ENCODE measurements around the gene GAS7.
"Not testable (repeated sequence)": the region's sequence is repeated elsewhere in the genome, so short reads cannot be mapped to it uniquely, and the experiment has no call there.

The GAS7 gene

GRCh38 chr17:10062691-10063385, 135.6 kb downstream of the GAS7 start:
- no peak for TF ChIP-seq CTCF (IDR thresholded peaks at IDR 0.05; ENCODE audit: extremely low read depth, insufficient read depth, missing control alignments)
- in situ Hi-C loops (cut with MboI; ENCODE audit: low pct_unique_long_range_greater_than_20kb, low sequenced_read_pairs, unreplicated experiment): no loop called here
- no peak for DNase-seq (ENCODE audit: low spot score)

- TF ChIP-seq CTCF (IDR thresholded peaks at IDR 0.05; ENCODE audit: extremely low read depth, insufficient read depth, missing control alignments): no peak
- no peak for DNase-seq (ENCODE audit: low spot score)
- in situ Hi-C loops (cut with MboI; ENCODE audit: low pct_unique_long_range_greater_than_20kb, low sequenced_read_pairs, unreplicated experiment): no loop called here
Observed at GRCh38 chr17:10061111-10061845, 137.1 kb downstream of the GAS7 start.

GRCh38 chr17:10060526-10060925, 137.9 kb downstream of the GAS7 start:
- TF ChIP-seq CTCF (IDR thresholded peaks at IDR 0.05; ENCODE audit: extremely low read depth, insufficient read depth, missing control alignments): no peak
- DNase-seq (ENCODE audit: low spot score): no peak
- in situ Hi-C loops (cut with MboI; ENCODE audit: low pct_unique_long_range_greater_than_20kb, low sequenced_read_pairs, unreplicated experiment): no loop called here

- DNase-seq (ENCODE audit: low spot score): peak; percentile 87
- in situ Hi-C loops (cut with MboI; ENCODE audit: low pct_unique_long_range_greater_than_20kb, low sequenced_read_pairs, unreplicated experiment): no loop called here
- no peak for TF ChIP-seq CTCF (IDR thresholded peaks at IDR 0.05; ENCODE audit: extremely low read depth, insufficient read depth, missing control alignments)
Observed at GRCh38 chr17:10059684-10060211, 138.7 kb downstream of the GAS7 start.

- in situ Hi-C loops (cut with MboI; ENCODE audit: low pct_unique_long_range_greater_than_20kb, low sequenced_read_pairs, unreplicated experiment): no loop called here
- no peak for TF ChIP-seq CTCF (IDR thresholded peaks at IDR 0.05; ENCODE audit: extremely low read depth, insufficient read depth, missing control alignments)
- DNase-seq (ENCODE audit: low spot score): peak; percentile 57
Observed at GRCh38 chr17:10058921-10059683, 139.3 kb downstream of the GAS7 start.

GRCh38 chr17:10057466-10057865, 140.9 kb downstream of the GAS7 start:
- in situ Hi-C loops (cut with MboI; ENCODE audit: low pct_unique_long_range_greater_than_20kb, low sequenced_read_pairs, unreplicated experiment); DNase-seq (ENCODE audit: low spot score): not testable (repeated sequence)

All from GM13977 (cell line).